H1 (cell line): ENCODE results near the gene GAMT.
"Not testable (repeated sequence)": the region's sequence is repeated elsewhere in the genome, so short reads cannot be mapped to it uniquely, and the experiment has no call there.

Experiments
- ASH2L ChIP-seq: fragments of 200-600, 300-600 bp; sonication (generic); IDR thresholded peaks from one replicate; pipeline ENCODE4 v1.7.1; 2017; ENCODE audit warnings: low read length
- GTF2F1 ChIP-seq: IDR thresholded peaks from 2 replicates; pipeline ENCODE4 v1.6.1; 2012; ENCODE audit warnings: low read depth, low read length, improper control_type of control experiment, borderline replicate concordance
- KDM1A ChIP-seq: fragments of 200-600, 300-600 bp; sonication (generic); IDR thresholded peaks from 2 replicates; pipeline ENCODE4 v1.7.1; 2016; ENCODE audit warnings: mild to moderate bottlenecking, low read length, borderline replicate concordance
- KDM5A ChIP-seq: fragments of 200-600 bp; IDR thresholded peaks from 2 replicates; pipeline ENCODE4 v1.7.1; 2012; ENCODE audit warnings: mild to moderate bottlenecking, low read length, inconsistent platforms, mixed read lengths
- MAFK ChIP-seq: IDR thresholded peaks from 2 replicates; pipeline ENCODE4 v1.6.1; 2012; ENCODE audit warnings: low read depth, mild to moderate bottlenecking, improper control_type of control experiment, low read length
- POLR2A ChIP-seq, 2 experiments: IDR thresholded peaks; 1 replicate in 1 of 2; 2 replicates in 1 of 2; pipeline ENCODE4 v1.6.1; 2011; ENCODE audit warnings: low read depth in 2 of 2, low read length in 2 of 2, mild to moderate bottlenecking in 2 of 2; ENCODE audit errors: control extremely low read depth in 1 of 2
- POLR2AphosphoS5 ChIP-seq: IDR thresholded peaks from 2 replicates; pipeline ENCODE4 v1.6.1; 2011; ENCODE audit warnings: low read depth, low read length
- SIN3A ChIP-seq, 2 experiments: IDR thresholded peaks in 1 of 2; conservative IDR thresholded peaks in 1 of 2; 2 replicates each; pipeline ENCODE4 v1.6.1; 2011 to 2012; ENCODE audit warnings: low read length in 2 of 2, improper control_type of control experiment in 1 of 2, low read depth in 1 of 2, mild to moderate bottlenecking in 1 of 2
- SP1 ChIP-seq: IDR thresholded peaks from 2 replicates; pipeline ENCODE4 v1.6.1; 2011; ENCODE audit warnings: low read depth, low read length
- SRF ChIP-seq: IDR thresholded peaks from 2 replicates; pipeline ENCODE4 v1.6.1; 2011; ENCODE audit warnings: mild to moderate bottlenecking, low read depth, low read length, moderate library complexity
- TAF1 ChIP-seq: IDR thresholded peaks from 2 replicates; pipeline ENCODE4 v1.6.1; 2011; ENCODE audit warnings: mild to moderate bottlenecking, low read depth, low read length
- TF ChIP-seq, protein P1 (sequence below), 3 experiments: IDR thresholded peaks; 1 replicate in 2 of 3; 2 replicates in 1 of 3; pipeline versions ENCODE4 v1.5.1 to v1.6.1; 2011; ENCODE audit warnings: low read length in 3 of 3, mild to moderate bottlenecking in 3 of 3, inconsistent platforms in 2 of 3, low read depth in 1 of 3, moderate library complexity in 1 of 3; ENCODE audit not compliant: insufficient read depth in 1 of 3; ENCODE audit errors: control extremely low read depth in 1 of 3
- TF ChIP-seq, protein P2 (sequence below): IDR thresholded peaks from 2 replicates; pipeline ENCODE4 v1.6.1; 2012; ENCODE audit warnings: inconsistent platforms

DNA sequence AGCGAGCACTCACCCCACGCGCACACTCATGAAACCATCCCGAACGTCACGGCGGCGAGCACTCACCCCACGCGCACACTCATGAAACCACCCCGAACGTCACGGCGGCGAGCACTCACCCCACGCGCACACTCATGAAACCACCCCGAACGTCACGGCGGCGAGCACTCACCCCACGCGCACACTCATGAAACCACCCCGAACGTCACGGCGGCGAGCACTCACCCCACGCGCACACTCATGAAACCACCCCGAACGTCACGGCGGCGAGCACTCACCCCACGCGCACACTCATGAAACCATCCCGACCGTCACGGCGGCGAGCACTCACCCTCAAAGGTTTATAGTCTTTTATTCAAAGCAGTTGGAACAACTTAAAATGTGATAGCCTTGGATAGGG is 18.7 kb upstream of the GAMT start:
- TF ChIP-seq TAF1; POLR2A (IDR thresholded peaks at IDR 0.05; ENCODE audit: control extremely low read depth in 1 of 2, low read depth in 2 of 2, low read length in 2 of 2); SP1; SRF; ASH2L; KDM1A; GTF2F1; KDM5A; SIN3A (conservative IDR thresholded peaks at IDR 0.05 in 1 of 2, IDR thresholded peaks at IDR 0.05 in 1 of 2; ENCODE audit: low read depth in 1 of 2, low read length in 2 of 2); POLR2AphosphoS5; MAFK: not testable (repeated sequence)
- TF ChIP-seq, protein P1, sequence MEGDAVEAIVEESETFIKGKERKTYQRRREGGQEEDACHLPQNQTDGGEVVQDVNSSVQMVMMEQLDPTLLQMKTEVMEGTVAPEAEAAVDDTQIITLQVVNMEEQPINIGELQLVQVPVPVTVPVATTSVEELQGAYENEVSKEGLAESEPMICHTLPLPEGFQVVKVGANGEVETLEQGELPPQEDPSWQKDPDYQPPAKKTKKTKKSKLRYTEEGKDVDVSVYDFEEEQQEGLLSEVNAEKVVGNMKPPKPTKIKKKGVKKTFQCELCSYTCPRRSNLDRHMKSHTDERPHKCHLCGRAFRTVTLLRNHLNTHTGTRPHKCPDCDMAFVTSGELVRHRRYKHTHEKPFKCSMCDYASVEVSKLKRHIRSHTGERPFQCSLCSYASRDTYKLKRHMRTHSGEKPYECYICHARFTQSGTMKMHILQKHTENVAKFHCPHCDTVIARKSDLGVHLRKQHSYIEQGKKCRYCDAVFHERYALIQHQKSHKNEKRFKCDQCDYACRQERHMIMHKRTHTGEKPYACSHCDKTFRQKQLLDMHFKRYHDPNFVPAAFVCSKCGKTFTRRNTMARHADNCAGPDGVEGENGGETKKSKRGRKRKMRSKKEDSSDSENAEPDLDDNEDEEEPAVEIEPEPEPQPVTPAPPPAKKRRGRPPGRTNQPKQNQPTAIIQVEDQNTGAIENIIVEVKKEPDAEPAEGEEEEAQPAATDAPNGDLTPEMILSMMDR (IDR thresholded peaks at IDR 0.05; ENCODE audit: control extremely low read depth in 1 of 3, insufficient read depth in 1 of 3, low read depth in 1 of 3, low read length in 3 of 3): not testable (repeated sequence)
- TF ChIP-seq, protein P2, sequence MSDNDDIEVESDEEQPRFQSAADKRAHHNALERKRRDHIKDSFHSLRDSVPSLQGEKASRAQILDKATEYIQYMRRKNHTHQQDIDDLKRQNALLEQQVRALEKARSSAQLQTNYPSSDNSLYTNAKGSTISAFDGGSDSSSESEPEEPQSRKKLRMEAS: not testable (repeated sequence)
